Fibroblast of lung (primary cell): ENCODE measurements around the gene GTF3C6.

ENCODE experiments used
- CTCF ChIP-seq, 2 donors: IDR thresholded peaks in 1 of 2; conservative IDR thresholded peaks in 1 of 2; 1 replicate in 1 of 2; 2 replicates in 1 of 2; pipeline ENCODE4 v1.5.1; 2011 to 2012; ENCODE audit warnings: low read length in 2 of 2, control low read depth in 1 of 2, inconsistent platforms in 1 of 2, low read depth in 1 of 2, mild to moderate bottlenecking in 1 of 2
- EZH2 ChIP-seq: IDR thresholded peaks from 2 replicates; pipeline ENCODE4 v1.5.1; 2012; ENCODE audit warnings: low read length, control low read depth, mild to moderate bottlenecking; ENCODE audit errors: missing control alignments

GRCh38 chr6:110960014-110960390 lies 1.5 kb downstream of the GTF3C6 start:
- TF ChIP-seq CTCF (conservative IDR thresholded peaks at IDR 0.05 in 1 of 2, IDR thresholded peaks at IDR 0.05 in 1 of 2; ENCODE audit: low read depth in 1 of 2, low read length in 2 of 2) (no peak), EZH2 (no peak)
